GM21825 (cell line): ENCODE results near the gene ARSJ.
"Not testable (repeated sequence)": the region's sequence is repeated elsewhere in the genome, so short reads cannot be mapped to it uniquely, and the experiment has no call there.

ENCODE experiments used
- ATAC-seq: cut with Tn5 transposase; IDR thresholded peaks from one replicate; pipeline ENCODE4 v1.9.1; 2021; ENCODE audit warnings: mild to moderate bottlenecking, moderate library complexity; ENCODE audit not compliant: unreplicated experiment

Gene ARSJ

DNA sequence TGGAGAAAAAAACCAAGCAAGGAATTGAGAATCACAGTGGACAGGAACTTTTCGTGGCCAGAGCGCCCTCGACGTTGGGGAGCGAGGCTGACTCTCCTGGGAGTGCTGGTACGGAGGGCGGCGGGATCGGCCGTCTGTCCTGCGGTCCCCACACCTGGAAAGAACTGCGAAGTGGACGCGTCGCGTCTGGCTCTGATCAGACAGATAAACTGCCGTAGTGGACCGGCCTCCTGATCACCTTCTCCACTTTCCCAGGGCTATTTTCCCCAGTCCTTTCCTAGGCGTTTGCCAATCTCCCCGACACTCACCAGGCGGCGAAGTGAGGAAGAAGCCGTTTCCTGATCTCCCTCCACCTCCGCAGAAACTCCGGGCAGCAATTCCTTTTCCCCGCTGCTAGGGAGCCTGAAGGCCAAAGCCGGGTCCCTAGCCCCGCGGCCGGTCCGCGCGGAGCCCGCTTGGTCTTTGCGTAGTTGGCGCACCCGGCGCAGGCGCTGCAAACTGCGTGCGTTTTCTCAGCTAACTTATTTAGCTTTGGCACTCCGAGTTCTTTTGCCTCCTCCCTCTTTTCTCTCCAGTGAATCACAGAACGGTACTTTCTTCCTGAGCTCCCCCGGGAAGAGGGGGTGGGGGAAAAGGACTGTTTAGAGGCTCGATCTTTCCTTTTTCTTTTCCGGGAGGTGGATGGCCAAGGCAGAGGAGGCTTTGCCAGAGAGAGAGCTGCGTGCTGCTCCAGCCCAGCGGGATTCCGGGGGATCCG, at the start of gene ARSJ:
Gene ARSJ, minus strand, starts transcription at position 500 of the 757 bp plus-strand sequence. CDS start 813 bp downstream, outside the sequence.
- no peak for ATAC-seq

DNA sequence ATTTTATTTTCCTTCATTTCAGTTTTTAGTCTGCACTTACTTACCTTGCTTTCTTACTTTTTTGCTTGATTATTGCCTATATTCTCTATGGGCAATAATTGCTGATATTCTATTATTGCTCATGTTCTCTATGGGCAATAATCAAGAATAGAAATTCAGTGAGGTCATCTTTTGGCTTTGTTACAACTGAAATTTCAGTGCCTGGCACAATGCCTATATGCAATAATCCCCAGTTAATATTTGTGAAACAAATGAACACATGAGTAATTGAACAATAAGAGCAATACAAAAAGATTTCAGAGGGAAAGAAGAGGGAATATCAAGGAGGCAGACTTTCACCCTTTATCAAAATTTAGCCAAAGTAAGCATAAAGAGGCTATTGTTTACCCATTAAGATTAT, 48.6 kb upstream of the ARSJ start:
- ATAC-seq = no peak

GRCh38 chr4:114027596-114027995, 48.1 kb upstream of the ARSJ start:
- no peak for ATAC-seq

GRCh38 chr4:114026447-114026846, 47.0 kb upstream of the ARSJ start:
- no peak for ATAC-seq

DNA sequence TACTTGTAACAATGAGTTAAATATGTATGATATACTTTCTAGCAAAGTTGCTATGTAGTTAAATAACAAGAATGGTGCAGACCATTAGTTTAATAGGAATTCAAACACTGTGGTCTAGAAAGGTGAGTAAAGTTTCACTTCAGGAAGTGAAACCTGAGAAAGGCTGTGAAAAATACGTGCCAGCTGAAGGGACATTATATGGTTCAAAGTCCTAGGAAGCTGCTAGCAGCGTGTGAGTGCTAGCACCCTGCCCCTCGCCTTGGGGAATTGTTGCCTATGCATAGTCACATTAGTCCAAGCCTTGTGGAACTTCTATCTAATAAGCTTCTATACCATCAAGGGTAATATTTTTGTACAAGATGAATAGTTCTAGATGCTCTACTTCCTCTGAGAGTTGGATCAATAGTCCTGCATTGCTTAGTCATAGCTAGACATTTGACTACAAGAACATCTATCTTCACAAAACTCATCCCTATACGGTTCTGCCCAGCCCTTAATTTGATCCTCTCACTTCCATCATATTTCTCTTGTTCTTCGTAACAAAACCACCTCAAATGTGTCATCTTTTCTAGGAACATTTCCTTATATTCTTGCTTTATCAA, 45.8 kb upstream of the ARSJ start:
- peak; percentile 84 for ATAC-seq

GRCh38 chr4:114021451-114021850, 42.0 kb upstream of the ARSJ start:
- no peak for ATAC-seq

- no peak for ATAC-seq
These were observed 40.5 kb upstream of the ARSJ start for GRCh38 chr4:114019969-114020358.

GRCh38 chr4:114019276-114019968, 40.0 kb upstream of the ARSJ start:
- ATAC-seq = no peak

DNA sequence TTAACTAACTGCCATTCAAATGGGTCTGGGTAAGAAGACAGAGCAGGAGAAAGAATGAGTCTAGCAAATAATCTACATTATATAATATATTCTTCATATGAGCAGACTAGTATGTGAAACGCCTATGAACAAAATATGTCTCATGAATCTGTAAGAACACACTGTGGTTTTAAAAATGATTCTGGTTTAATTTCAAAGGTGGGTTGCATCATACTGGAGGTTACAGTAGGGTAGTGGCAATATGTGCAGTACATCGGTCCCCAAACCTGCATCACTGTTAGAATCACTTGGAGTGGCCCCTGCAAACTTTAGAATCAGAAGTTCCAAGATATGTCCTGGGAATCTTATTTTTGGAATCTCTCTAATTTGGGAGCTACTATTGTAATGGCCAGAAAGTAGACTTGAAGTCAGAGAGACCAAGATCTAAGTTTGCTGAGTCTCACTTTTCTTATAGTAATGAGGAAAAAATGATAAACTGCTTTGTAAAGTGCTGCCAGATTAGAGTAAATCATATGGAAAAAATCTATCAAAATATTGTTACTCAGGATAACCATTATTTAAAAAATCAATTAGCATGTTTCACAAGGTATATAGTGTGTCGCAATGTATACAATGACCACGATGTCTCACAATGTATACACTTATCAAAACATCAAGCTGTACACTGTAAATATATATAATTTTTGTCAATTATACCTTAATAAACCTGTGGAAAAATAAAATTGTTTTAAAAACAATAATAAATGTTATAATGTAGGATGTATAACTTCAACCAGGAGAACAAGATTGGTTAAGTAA, 37.9 kb upstream of the ARSJ start:
- no peak for ATAC-seq

GRCh38 chr4:114015444-114015899, 36.0 kb upstream of the ARSJ start:
- no peak for ATAC-seq

GRCh38 chr4:114013201-114013600, 33.8 kb upstream of the ARSJ start:
- not testable (repeated sequence) for ATAC-seq

- ATAC-seq = no peak
These were observed 33.3 kb upstream of the ARSJ start for GRCh38 chr4:114012749-114013148.

- ATAC-seq = no peak
These were observed 26.4 kb upstream of the ARSJ start for GRCh38 chr4:114005569-114006442.

DNA sequence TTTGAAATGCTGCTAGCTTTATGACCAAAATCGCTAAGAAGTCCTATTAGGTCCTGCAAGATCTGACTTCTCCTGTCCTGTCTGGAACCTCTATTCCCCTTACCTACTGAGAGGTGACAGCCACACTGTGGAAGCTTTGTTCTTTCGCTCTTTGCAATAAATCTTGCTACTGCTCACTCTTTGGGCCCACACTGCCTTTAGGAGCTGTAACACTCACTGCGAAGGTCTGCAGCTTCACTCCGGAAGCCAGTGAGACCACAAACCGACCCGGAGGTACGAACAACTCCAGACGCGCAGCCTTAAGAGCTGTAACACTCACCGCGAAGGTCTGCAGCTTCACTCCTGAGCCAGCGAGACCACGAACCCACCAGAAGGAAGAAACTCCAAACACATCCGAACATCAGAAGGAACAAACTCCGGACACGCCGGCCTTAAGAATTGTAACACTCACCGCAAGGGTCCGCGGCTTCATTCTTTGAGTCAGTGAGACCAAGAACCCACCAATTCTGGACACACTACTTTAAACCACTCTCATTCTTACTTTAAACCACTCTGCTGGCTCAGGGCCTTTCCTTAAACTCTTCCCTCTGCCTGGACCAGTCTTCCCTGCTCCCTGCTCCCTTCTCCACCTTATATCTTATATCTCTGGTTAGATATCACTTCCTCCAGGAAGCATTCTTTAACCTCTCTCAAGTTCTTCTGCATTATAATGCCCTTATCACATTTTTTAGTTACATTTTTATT, 25.2 kb upstream of the ARSJ start:
- not testable (repeated sequence) for ATAC-seq

DNA sequence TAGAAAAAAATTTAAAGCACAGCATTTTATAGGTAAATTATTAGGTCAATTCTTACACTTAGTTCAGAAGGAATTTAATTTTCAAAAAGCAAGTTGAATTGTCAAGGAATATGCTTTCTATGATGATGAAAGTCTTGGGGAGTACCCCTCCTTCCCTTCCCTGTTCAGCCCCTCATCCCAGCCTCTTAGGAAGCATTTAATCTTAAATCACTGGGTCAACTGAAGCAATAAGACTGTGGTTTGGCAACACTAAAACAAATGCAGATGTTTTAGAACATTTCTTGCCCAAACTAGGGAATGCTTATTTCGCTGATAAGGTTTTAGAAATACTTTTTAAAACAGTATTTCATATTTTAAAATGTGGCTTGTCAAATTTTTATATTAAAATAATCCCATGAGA, 19.1 kb upstream of the ARSJ start:
- no peak for ATAC-seq

DNA sequence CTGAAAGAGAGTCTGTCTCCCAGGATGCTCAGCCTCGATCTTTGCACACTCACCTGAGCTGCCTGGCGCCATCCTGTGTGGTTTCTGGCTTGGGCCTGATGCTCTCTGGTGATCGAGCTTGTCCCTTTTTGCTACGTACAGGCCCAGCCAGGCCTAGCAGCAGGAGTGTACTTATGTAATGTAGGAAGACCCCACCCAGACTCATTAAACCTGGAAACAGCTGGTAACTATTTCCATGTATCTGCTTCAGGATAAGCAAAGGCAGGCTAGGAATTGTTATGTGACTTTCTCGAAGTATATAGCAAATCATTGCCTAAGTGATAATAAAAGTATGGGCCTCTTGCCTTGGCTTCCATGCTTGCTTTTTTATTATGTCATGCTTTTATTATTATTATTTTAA, 18.6 kb upstream of the ARSJ start:
- no peak for ATAC-seq

GRCh38 chr4:113997206-113997605, 17.8 kb upstream of the ARSJ start:
- ATAC-seq = no peak

- ATAC-seq = no peak
These were observed 17.2 kb upstream of the ARSJ start for GRCh38 chr4:113996599-113997177.

DNA sequence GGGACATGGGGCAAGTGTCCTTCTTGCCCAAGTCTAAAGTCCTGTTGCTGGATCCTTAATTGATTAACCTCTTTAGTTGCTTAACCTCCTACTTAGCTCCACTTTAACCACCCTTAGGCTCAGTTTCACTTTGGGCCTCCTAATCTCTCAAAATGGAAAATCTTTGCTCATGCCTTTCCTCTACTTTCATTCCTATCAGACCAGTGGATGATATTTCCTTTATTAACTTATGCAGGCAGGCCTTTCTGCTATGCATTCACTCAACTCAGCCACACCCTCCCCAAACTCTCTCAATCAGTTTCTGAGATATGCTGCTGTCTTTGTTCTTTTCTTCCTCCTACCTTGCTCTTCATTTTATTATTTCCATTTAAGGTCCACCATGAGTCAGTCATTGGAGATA, 14.4 kb upstream of the ARSJ start:
- ATAC-seq = no peak
